HG02852 (cell line): ENCODE measurements around the gene GSE1.
A peak's percentile ranks its signal among the peaks of the same experiment; 100 is the strongest.

ENCODE experiments used
- ATAC-seq: cut with Tn5 transposase; IDR thresholded peaks from one replicate; pipeline ENCODE4 v1.9.1; 2021; ENCODE audit warnings: mild to moderate bottlenecking, moderate library complexity; ENCODE audit not compliant: unreplicated experiment

The GSE1 gene

GRCh38 chr16:85605051-85605911 is 7.8 kb upstream of the GSE1 start:
- no peak for ATAC-seq

GRCh38 chr16:85605912-85606841 is 6.9 kb upstream of the GSE1 start:
- ATAC-seq, result no peak

- no peak for ATAC-seq
These were observed 6.2 kb upstream of the GSE1 start for GRCh38 chr16:85606904-85607303.

- ATAC-seq, result no peak
These were observed 5.8 kb upstream of the GSE1 start for GRCh38 chr16:85607321-85607765.

GRCh38 chr16:85607796-85608514 is 5.2 kb upstream of the GSE1 start:
- no peak for ATAC-seq

- ATAC-seq, result no peak
These were observed 4.6 kb upstream of the GSE1 start for GRCh38 chr16:85608515-85608885.

GRCh38 chr16:85608887-85609286 is 4.2 kb upstream of the GSE1 start:
- ATAC-seq, result no peak

GRCh38 chr16:85609539-85609938 is 3.6 kb upstream of the GSE1 start:
- ATAC-seq, result no peak

- ATAC-seq, result no peak
These were observed 3.1 kb upstream of the GSE1 start for GRCh38 chr16:85610059-85610445.

- ATAC-seq, result peak; percentile 39
These were observed 2.5 kb upstream of the GSE1 start for GRCh38 chr16:85610446-85611193.

GRCh38 chr16:85611194-85611443 is 2.0 kb upstream of the GSE1 start:
- no peak for ATAC-seq

GRCh38 chr16:85611444-85612190 is 1.5 kb upstream of the GSE1 start:
- ATAC-seq, result no peak

GRCh38 chr16:85612191-85612800 is 826 bp upstream of the GSE1 start:
- no peak for ATAC-seq

GRCh38 chr16:85613604-85614337 is 649 bp downstream of the GSE1 start:
- no peak for ATAC-seq

GRCh38 chr16:85614338-85615013 is 1.4 kb downstream of the GSE1 start:
- no peak for ATAC-seq

- no peak for ATAC-seq
These were observed 2.1 kb downstream of the GSE1 start for GRCh38 chr16:85615014-85615851.

- ATAC-seq, result peak; percentile 33
These were observed 2.9 kb downstream of the GSE1 start for GRCh38 chr16:85615852-85616606.
